Adrenal gland (tissue), 12 donors: Measurements from ENCODE around the gene COLGALT1. TPM values are rescaled to one million over a fixed set of nuclear protein-coding genes. Genes with fewer than 3 reads are reported as not detected.
"Not testable (repeated sequence)": the region's sequence is repeated elsewhere in the genome, so short reads cannot be mapped to it uniquely, and the experiment has no call there.

ENCODE experiments used
- DNase-seq, 7 donors: peaks; one replicate each; pipeline ENCODE4 v3.0.0-alpha.2; 2019 to 2020
- H3K27ac ChIP-seq, 5 donors: fragments of 200-600 bp; sonication (generic) in 4 of 5; 1 replicate in 3 of 5; 2 replicates in 2 of 5; pipeline versions ENCODE4 v1.5.1 to v1.8.0; 2016 to 2020; ENCODE audit warnings: mild to moderate bottlenecking in 1 of 5
- H3K27me3 ChIP-seq: fragments of 200-600 bp; 2 replicates; pipeline ENCODE4 v1.8.0; 2021
- H3K36me3 ChIP-seq, 2 donors: fragments of 200-600 bp; replicated peaks in 1 of 2; 1 replicate in 1 of 2; 2 replicates in 1 of 2; pipeline versions ENCODE4 v1.5.1 to v1.8.0; 2018 to 2022
- H3K4me1 ChIP-seq, 2 donors: fragments of 200-600 bp; replicated peaks in 1 of 2; 1 replicate in 1 of 2; 2 replicates in 1 of 2; pipeline versions ENCODE4 v1.5.1 to v1.8.0; 2018 to 2021
- H3K4me3 ChIP-seq, 4 donors: fragments of 200-600 bp; sonication (generic) in 3 of 4; one replicate each; pipeline ENCODE4 v1.5.1; 2016 to 2018
- H3K9me3 ChIP-seq, 3 donors: fragments of 200-600 bp; sonication (generic) in 1 of 3; replicated peaks in 1 of 3; 1 replicate in 2 of 3; 2 replicates in 1 of 3; pipeline versions ENCODE4 v1.5.1 to v1.8.0; 2016 to 2021
- CTCF ChIP-seq, 6 experiments: fragments of 450-650 bp in 4 of 6; fragments of 200-600 bp in 2 of 6; sonication (generic) in 1 of 6; IDR thresholded peaks; 1 replicate in 5 of 6; 2 replicates in 1 of 6; pipeline versions ENCODE4 v1.5.1 to v1.8.0; 2016 to 2021; ENCODE audit warnings: antibody characterized with exemption in 6 of 6, mild to moderate bottlenecking in 2 of 6, moderate library complexity in 1 of 6
- POLR2A ChIP-seq, 2 donors: fragments of 450-650 bp; IDR thresholded peaks; one replicate each; pipeline ENCODE4 v1.6.1; 2017; ENCODE audit warnings: antibody characterized with exemption in 2 of 2, mild to moderate bottlenecking in 2 of 2, moderate library complexity in 1 of 2
- WGBS, 4 donors: extraction: QIAGEN DNeasy Blood & Tissue Kit in 2 of 4; methylation state at CpG; one replicate each; pipeline versions ENCODE4 v1.1.5 to v1.1.7; 2013 to 2017; 5-methylcytosine and 5-hydroxymethylcytosine counted together
- intact Hi-C, 2 donors: fragments of 100-400 bp; cut with DNase I; formaldehyde crosslinking; loops; one replicate each; pipeline versions ENCODE4 v1.14.1 to v1.15.0; 2022 to 2023
- polyA plus RNA-seq, 3 donors: library from polyadenylated mRNA; stranded (reverse); fragments of 200-250 nt in 2 of 3; fragments of 350-450 nt in 1 of 3; fragmentation: Illumina TruSeq in 1 of 3; extraction: RNeasy Lipid Tissue Mini Kit (QIAGEN cat#74804) in 1 of 3; gene quantifications; one replicate each; pipeline ENCODE4 v1.2.3, GENCODE V29; 2013 to 2014
- total RNA-seq, 9 donors: library from RNA; depleted of rRNA in 4 of 9; stranded (reverse); fragments of >200 nt in 4 of 9; fragments of 120-200 nt in 1 of 9; fragmentation: NEBNext Ultra II Directional in 1 of 9; extraction: Animal tissue kit (Norgen Biotek cat#: 25700) in 1 of 9; gene quantifications; one replicate each; pipeline versions ENCODE4 v1.1.0 to v1.2.4, GENCODE V29; 2013 to 2023
- donor health status: healthy with polysubstance abuse.
- donor health status: Bipolar disorder and iron deficiency.
- donor health status: DM: yes; HTN: yes; CAD: no.
- donor health status: DM: no; HTN: no; CAD: no.
- donor health status: DM: no; HTN: no; CAD: no.
- donor health status: DM: yes; HTN: yes; CAD: no.

Gene COLGALT1
- total and polyA plus RNA-seq, 12 donors, result 23.5 to 81.0 (median 56.7) TPM

GRCh38 chr19:17582613-17583012 lies 27.2 kb downstream of the COLGALT1 start:
- intact Hi-C loops, result no loop called here
- WGBS, 4 donors, result 65 to 84% (median 80%) methylated on average over 5 to 8 of the region's 8 CpGs
- no peak overlapping the region for H3K27ac ChIP-seq
- DNase-seq, result no peak
- no peak overlapping the region for H3K4me3 ChIP-seq
- peaks cover 0 to 35% of the 10 kb centered on the region in 2 donors for H3K36me3 ChIP-seq
- TF ChIP-seq CTCF (IDR thresholded peaks at IDR 0.05), result no peak
- no peak for TF ChIP-seq POLR2A (IDR thresholded peaks at IDR 0.05)
- H3K27me3 ChIP-seq, result no peaks in the 10 kb centered on the region
- no peaks in the 10 kb centered on the region for H3K9me3 ChIP-seq
- no peaks in the 10 kb centered on the region for H3K4me1 ChIP-seq

GRCh38 chr19:17584132-17584531 lies 28.7 kb downstream of the COLGALT1 start:
- Histone ChIP-seq H3K4me1 (no peaks in the 10 kb centered on the region), H3K9me3 (no peaks in the 10 kb centered on the region), H3K27me3 (no peaks in the 10 kb centered on the region), H3K36me3 (peaks cover 0 to 20% of the 10 kb centered on the region in 2 donors), H3K4me3 (no peak overlapping the region), H3K27ac (no peak overlapping the region)
- DNase-seq, result no peak
- WGBS, 4 donors, result 58 to 69% (median 68%) methylated on average over 3 of the region's 3 CpGs
- intact Hi-C loops, result no loop called here
- TF ChIP-seq POLR2A (IDR thresholded peaks at IDR 0.05) (no peak), CTCF (IDR thresholded peaks at IDR 0.05) (no peak)

GRCh38 chr19:17585395-17585794 lies 29.9 kb downstream of the COLGALT1 start:
- H3K27ac ChIP-seq, DNase-seq, H3K9me3 ChIP-seq, intact Hi-C loops, H3K4me1 ChIP-seq, H3K27me3 ChIP-seq, H3K4me3 ChIP-seq: not testable (repeated sequence)
- peaks cover 0 to 18% of the 10 kb centered on the region in 2 donors for H3K36me3 ChIP-seq
- 54 to 68% (median 62%) methylated on average over 7 of the region's 7 CpGs for WGBS, 4 donors

GRCh38 chr19:17590866-17591265 lies 35.4 kb downstream of the COLGALT1 start:
- Histone ChIP-seq H3K4me3 (no peak overlapping the region), H3K9me3 (no peaks in the 10 kb centered on the region), H3K4me1 (no peaks in the 10 kb centered on the region), H3K27me3 (no peaks in the 10 kb centered on the region), H3K36me3 (no peaks in the 10 kb centered on the region), H3K27ac (no peak overlapping the region)
- WGBS, 4 donors, result 42 to 100% (median 76%) methylated on average over 1 of the region's 1 CpG
- no peak for DNase-seq
- no peak for TF ChIP-seq CTCF (IDR thresholded peaks at IDR 0.05)
- TF ChIP-seq POLR2A (IDR thresholded peaks at IDR 0.05), result no peak
- intact Hi-C loops, result no loop called here

- intact Hi-C loops, result not testable (repeated sequence)
- WGBS, 4 donors, result 77 to 81% (median 79%) methylated on average over 7 of the region's 7 CpGs
Measured at GRCh38 chr19:17594296-17594695, 38.8 kb downstream of the COLGALT1 start.

GRCh38 chr19:17598063-17598462 lies 42.6 kb downstream of the COLGALT1 start:
- H3K4me1 ChIP-seq, intact Hi-C loops, H3K36me3 ChIP-seq, H3K4me3 ChIP-seq, H3K27me3 ChIP-seq, H3K9me3 ChIP-seq, DNase-seq, H3K27ac ChIP-seq: not testable (repeated sequence)
- WGBS, 4 donors, result 87 to 89% (median 87%) methylated on average over 8 of the region's 8 CpGs

More at GRCh38 chr19:17594296-17594695, 38.8 kb downstream of the COLGALT1 start:
- DNase-seq, H3K27me3 ChIP-seq, H3K36me3 ChIP-seq, H3K27ac ChIP-seq, H3K4me1 ChIP-seq, H3K4me3 ChIP-seq, H3K9me3 ChIP-seq: not testable (repeated sequence)
